Naive B cell (primary cell): ENCODE results near the gene FAM89A. TPM values are rescaled to one million over a fixed set of nuclear protein-coding genes. Genes with fewer than 3 reads are reported as not detected.
A peak's percentile ranks its signal among the peaks of the same experiment; 100 is the strongest.
"Not testable (repeated sequence)": the region's sequence is repeated elsewhere in the genome, so short reads cannot be mapped to it uniquely, and the experiment has no call there.

Experiments used
- ATAC-seq, 2 donors: fragments of 150-1000 bp; cut with Tn5 transposase; 2 replicates each; pipeline ENCODE4 v1.10.0; 2021; ENCODE audit warnings: low read depth in 2 of 2, mild to moderate bottlenecking in 2 of 2, moderate library complexity in 2 of 2
- DNase-seq: peaks from one replicate; pipeline ENCODE4 v3.0.0; 2022
- H3K27ac Mint-ChIP-seq, 6 donors: one replicate each; pipeline ENCODE4 v1.8.0; 2020 to 2022; ENCODE audit warnings: mild to moderate bottlenecking in 6 of 6, mixed read lengths in 6 of 6, moderate library complexity in 5 of 6, inconsistent platforms in 2 of 6
- H3K27me3 Mint-ChIP-seq, 3 donors: one replicate each; pipeline ENCODE4 v1.8.0; 2021 to 2022; ENCODE audit warnings: mixed read lengths in 3 of 3, mild to moderate bottlenecking in 1 of 3
- H3K36me3 Mint-ChIP-seq, 2 donors: one replicate each; pipeline ENCODE4 v1.8.0; 2020 to 2022; ENCODE audit warnings: mixed read lengths in 2 of 2, inconsistent platforms in 1 of 2, mild to moderate bottlenecking in 1 of 2
- H3K4me1 Mint-ChIP-seq, 3 donors: one replicate each; pipeline ENCODE4 v1.8.0; 2020 to 2022; ENCODE audit warnings: mixed read lengths in 3 of 3, inconsistent platforms in 1 of 3, mild to moderate bottlenecking in 1 of 3, moderate library complexity in 1 of 3
- H3K4me3 Mint-ChIP-seq, 8 donors: one replicate each; pipeline ENCODE4 v1.8.0; 2020 to 2022; ENCODE audit warnings: mild to moderate bottlenecking in 8 of 8, mixed read lengths in 8 of 8, moderate library complexity in 8 of 8, inconsistent platforms in 2 of 8
- H3K9me3 Mint-ChIP-seq, 7 donors: one replicate each; pipeline ENCODE4 v1.8.0; 2020 to 2022; ENCODE audit warnings: mixed read lengths in 7 of 7, mild to moderate bottlenecking in 5 of 7, inconsistent platforms in 2 of 7, moderate library complexity in 1 of 7
- polyA plus RNA-seq, 6 donors: library from polyadenylated mRNA; unstranded; fragments of 300-500 nt; fragmentation: Illumina TruSeq; gene quantifications; one replicate each; pipeline ENCODE4 v1.2.3, GENCODE V29; 2021; ENCODE audit warnings: low read depth in 6 of 6

Gene FAM89A
- polyA plus RNA-seq, 6 donors from 2014 or later, result 3.6 to 11.9 (median 7.9) TPM

GRCh38 chr1:231037585-231038517, 2.2 kb downstream of the FAM89A start:
- peak overlapping the region in 5 of 8 donors; percentile 16 to 90 (median 44) for H3K4me3 Mint-ChIP-seq
- no peak for DNase-seq
- H3K27me3 Mint-ChIP-seq, result peaks cover 15 to 24% (median 16%) of the 10 kb centered on the region in 3 donors
- H3K9me3 Mint-ChIP-seq, result no peaks in the 10 kb centered on the region
- H3K36me3 Mint-ChIP-seq, result peaks cover 0 to 6% of the 10 kb centered on the region in 2 donors
- H3K4me1 Mint-ChIP-seq, result peaks cover 18 to 31% (median 28%) of the 10 kb centered on the region in 3 donors
- H3K27ac Mint-ChIP-seq, result no peak overlapping the region
- no peak for ATAC-seq

- DNase-seq, result no peak
- Mint-ChIP-seq H3K27me3 (peaks cover 15 to 24% (median 16%) of the 10 kb centered on the region in 3 donors), H3K4me3 (peak overlapping the region in 2 of 8 donors; percentile 16 to 90), H3K27ac (peak overlapping the region in 1 of 6 donors; percentile 30), H3K9me3 (no peaks in the 10 kb centered on the region), H3K36me3 (peaks cover 0 to 6% of the 10 kb centered on the region in 2 donors), H3K4me1 (peaks cover 17 to 37% (median 30%) of the 10 kb centered on the region in 3 donors)
- no peak for ATAC-seq
Observed at GRCh38 chr1:231036416-231036815, 3.6 kb downstream of the FAM89A start.

GRCh38 chr1:231035799-231036198, 4.3 kb downstream of the FAM89A start:
- no peak overlapping the region for H3K4me3 Mint-ChIP-seq
- no peak overlapping the region for H3K27ac Mint-ChIP-seq
- H3K27me3 Mint-ChIP-seq, result peaks cover 15 to 24% (median 16%) of the 10 kb centered on the region in 3 donors
- H3K4me1 Mint-ChIP-seq, result peaks cover 13 to 33% (median 27%) of the 10 kb centered on the region in 3 donors
- no peaks in the 10 kb centered on the region for H3K9me3 Mint-ChIP-seq
- ATAC-seq, result no peak
- DNase-seq, result no peak
- H3K36me3 Mint-ChIP-seq, result peaks cover 0 to 6% of the 10 kb centered on the region in 2 donors

DNA sequence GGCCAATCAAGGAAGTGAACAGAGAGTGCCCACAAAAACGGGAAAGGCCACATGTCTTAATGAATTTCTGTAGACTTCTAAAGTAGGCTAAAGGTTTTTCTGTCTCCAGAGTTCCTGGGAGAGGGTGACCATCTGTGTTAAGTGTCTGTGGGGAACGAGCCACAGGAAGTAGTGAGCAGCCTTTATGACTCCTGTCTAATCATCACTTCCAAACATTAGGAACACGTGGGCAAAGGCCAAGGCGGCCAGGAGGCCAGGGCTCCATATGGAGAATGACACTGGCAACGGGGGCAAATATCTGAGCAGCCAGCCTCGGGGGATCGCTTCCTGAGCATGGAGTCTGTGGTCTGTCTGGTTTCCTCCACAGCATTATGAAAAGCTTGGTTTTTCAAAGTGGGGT, 7.1 kb downstream of the FAM89A start:
- peaks cover 0 to 6% of the 10 kb centered on the region in 2 donors for H3K36me3 Mint-ChIP-seq
- H3K4me3 Mint-ChIP-seq, result no peak overlapping the region
- DNase-seq (no peak), ATAC-seq (no peak)
- H3K27me3 Mint-ChIP-seq, result peaks cover 15 to 31% (median 21%) of the 10 kb centered on the region in 3 donors
- H3K9me3 Mint-ChIP-seq, result no peaks in the 10 kb centered on the region
- H3K27ac Mint-ChIP-seq, result peak overlapping the region in 1 of 6 donors; percentile 32
- peaks cover 21 to 36% (median 27%) of the 10 kb centered on the region in 3 donors for H3K4me1 Mint-ChIP-seq

DNA sequence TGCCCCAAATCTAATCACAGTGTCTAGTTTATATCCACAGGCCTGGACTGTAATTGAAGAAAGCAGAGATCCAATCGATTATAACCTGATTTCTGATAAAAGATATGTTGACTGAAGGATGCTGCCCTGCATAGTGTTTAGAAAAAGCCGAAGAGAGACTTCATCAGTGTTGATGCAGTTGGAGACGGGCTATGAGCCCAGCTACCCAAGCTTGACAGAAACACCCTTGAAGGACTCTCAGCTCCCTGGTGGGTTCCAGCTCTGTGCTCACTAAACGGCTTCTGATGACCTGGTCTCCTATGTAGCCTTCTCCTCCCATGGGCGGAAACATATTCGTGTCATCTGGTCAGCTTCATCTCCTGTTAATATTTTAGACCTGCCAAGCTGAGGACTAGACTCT, 10.2 kb downstream of the FAM89A start:
- H3K9me3 Mint-ChIP-seq, result no peaks in the 10 kb centered on the region
- no peaks in the 10 kb centered on the region for H3K36me3 Mint-ChIP-seq
- ATAC-seq, result no peak
- peak overlapping the region in 1 of 6 donors; percentile 52 for H3K27ac Mint-ChIP-seq
- H3K4me3 Mint-ChIP-seq, result no peak overlapping the region
- no peak for DNase-seq
- peaks cover 0 to 17% (median 9%) of the 10 kb centered on the region in 3 donors for H3K27me3 Mint-ChIP-seq
- H3K4me1 Mint-ChIP-seq, result peaks cover 14 to 28% (median 19%) of the 10 kb centered on the region in 3 donors

- not testable (repeated sequence) for DNase-seq, ATAC-seq, H3K36me3 Mint-ChIP-seq, H3K27ac Mint-ChIP-seq, H3K4me3 Mint-ChIP-seq, H3K9me3 Mint-ChIP-seq
- peaks cover 0 to 17% (median 9%) of the 10 kb centered on the region in 3 donors for H3K27me3 Mint-ChIP-seq
- H3K4me1 Mint-ChIP-seq, result peaks cover 14 to 28% (median 19%) of the 10 kb centered on the region in 3 donors
Observed at GRCh38 chr1:231029247-231029646, 10.8 kb downstream of the FAM89A start.

DNA sequence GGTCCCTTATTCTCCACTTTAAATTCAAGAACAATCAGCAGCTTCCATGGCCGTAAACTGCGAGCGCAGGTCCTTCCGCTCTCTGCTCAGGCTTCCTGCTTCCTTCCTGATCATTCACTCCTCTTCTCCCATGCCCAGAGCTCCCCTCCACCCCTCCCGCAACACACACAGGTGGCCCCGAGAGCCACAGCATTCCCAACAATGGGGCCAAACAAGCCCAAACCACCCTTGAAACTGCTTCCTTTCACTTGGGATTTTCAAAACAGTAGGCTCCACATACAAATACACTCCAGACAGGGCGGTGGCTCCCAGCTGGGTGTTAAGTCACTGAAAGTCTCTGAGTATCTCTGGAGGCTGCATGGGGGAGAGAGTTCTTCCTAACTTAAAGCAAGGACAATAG, 11.4 kb downstream of the FAM89A start:
- peak overlapping the region in 3 of 6 donors; percentile 64 to 95 (median 94) for H3K27ac Mint-ChIP-seq
- ATAC-seq (no peak), DNase-seq (no peak)
- H3K4me1 Mint-ChIP-seq, result peaks cover 14 to 28% (median 19%) of the 10 kb centered on the region in 3 donors
- peak overlapping the region in 7 of 8 donors; percentile 23 to 81 (median 49) for H3K4me3 Mint-ChIP-seq
- no peaks in the 10 kb centered on the region for H3K36me3 Mint-ChIP-seq
- no peaks in the 10 kb centered on the region for H3K9me3 Mint-ChIP-seq
- H3K27me3 Mint-ChIP-seq, result peaks cover 0 to 17% (median 5%) of the 10 kb centered on the region in 3 donors

- Mint-ChIP-seq H3K4me1 (peaks cover 14 to 28% (median 18%) of the 10 kb centered on the region in 3 donors), H3K9me3 (no peaks in the 10 kb centered on the region), H3K4me3 (no peak overlapping the region), H3K36me3 (no peaks in the 10 kb centered on the region), H3K27me3 (peaks cover 0 to 17% (median 5%) of the 10 kb centered on the region in 3 donors), H3K27ac (no peak overlapping the region)
- DNase-seq (no peak), ATAC-seq (no peak)
Observed at GRCh38 chr1:231027971-231028370, 12.1 kb downstream of the FAM89A start.

- Mint-ChIP-seq H3K4me1 (peaks cover 12 to 25% (median 14%) of the 10 kb centered on the region in 3 donors), H3K27ac (peak overlapping the region in 2 of 6 donors; percentile 9 to 82), H3K36me3 (no peaks in the 10 kb centered on the region), H3K4me3 (no peak overlapping the region), H3K27me3 (peaks cover 0 to 17% (median 5%) of the 10 kb centered on the region in 3 donors), H3K9me3 (no peaks in the 10 kb centered on the region)
- ATAC-seq (no peak), DNase-seq (no peak)
Observed at GRCh38 chr1:231027136-231027925, 12.7 kb downstream of the FAM89A start.

DNA sequence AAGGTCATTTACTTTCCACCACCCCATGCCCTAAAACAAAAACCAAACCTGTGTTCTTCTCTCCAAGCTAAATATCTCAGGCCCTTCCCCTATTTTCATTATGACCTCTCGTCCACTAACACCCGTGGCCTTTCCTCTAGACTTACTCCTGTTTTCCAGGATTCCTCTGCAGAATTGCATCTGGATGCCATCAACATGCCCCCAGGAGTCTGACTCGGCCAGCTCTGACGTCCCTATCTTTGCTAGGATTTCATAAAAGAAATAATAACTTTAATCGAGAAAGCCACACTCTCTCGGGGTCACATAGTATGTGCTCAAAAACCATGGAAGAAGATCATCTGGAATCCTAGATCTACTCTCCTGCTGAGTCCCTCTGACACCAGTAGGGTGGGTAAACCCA, 13.5 kb downstream of the FAM89A start:
- peak overlapping the region in 1 of 6 donors; percentile 12 for H3K27ac Mint-ChIP-seq
- H3K9me3 Mint-ChIP-seq, result no peaks in the 10 kb centered on the region
- DNase-seq, result no peak
- H3K36me3 Mint-ChIP-seq, result peaks cover 0 to 5% of the 10 kb centered on the region in 2 donors
- H3K27me3 Mint-ChIP-seq, result peaks cover 0 to 17% (median 5%) of the 10 kb centered on the region in 3 donors
- peaks cover 10 to 25% (median 14%) of the 10 kb centered on the region in 3 donors for H3K4me1 Mint-ChIP-seq
- ATAC-seq, result no peak
- H3K4me3 Mint-ChIP-seq, result no peak overlapping the region

DNA sequence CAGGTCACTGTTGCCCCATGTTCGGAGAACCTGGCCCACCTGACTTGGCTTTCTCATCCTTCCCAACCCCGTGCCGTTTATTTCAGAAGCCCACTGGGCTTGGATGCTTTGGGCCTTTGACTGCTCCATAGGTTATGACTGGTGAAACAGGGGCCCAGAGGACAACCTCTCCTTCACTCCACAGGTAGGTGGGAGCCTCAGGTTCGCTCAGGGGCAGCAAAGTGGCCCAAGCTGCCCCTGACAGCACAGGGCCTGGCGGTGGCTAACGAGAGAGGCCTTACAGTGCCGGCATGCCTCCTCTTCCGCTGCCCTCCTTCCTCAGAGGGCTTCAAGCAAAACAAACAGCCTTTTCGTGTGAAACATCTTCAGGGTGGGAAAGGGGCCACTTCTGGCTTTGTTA, 16.9 kb downstream of the FAM89A start:
- DNase-seq, result no peak
- ATAC-seq, result no peak
- Mint-ChIP-seq H3K27ac (no peak overlapping the region), H3K36me3 (peaks cover 0 to 10% of the 10 kb centered on the region in 2 donors), H3K27me3 (peaks cover 0 to 11% (median 0%) of the 10 kb centered on the region in 3 donors), H3K9me3 (no peaks in the 10 kb centered on the region), H3K4me3 (no peak overlapping the region), H3K4me1 (peaks cover 4 to 18% (median 8%) of the 10 kb centered on the region in 3 donors)

DNA sequence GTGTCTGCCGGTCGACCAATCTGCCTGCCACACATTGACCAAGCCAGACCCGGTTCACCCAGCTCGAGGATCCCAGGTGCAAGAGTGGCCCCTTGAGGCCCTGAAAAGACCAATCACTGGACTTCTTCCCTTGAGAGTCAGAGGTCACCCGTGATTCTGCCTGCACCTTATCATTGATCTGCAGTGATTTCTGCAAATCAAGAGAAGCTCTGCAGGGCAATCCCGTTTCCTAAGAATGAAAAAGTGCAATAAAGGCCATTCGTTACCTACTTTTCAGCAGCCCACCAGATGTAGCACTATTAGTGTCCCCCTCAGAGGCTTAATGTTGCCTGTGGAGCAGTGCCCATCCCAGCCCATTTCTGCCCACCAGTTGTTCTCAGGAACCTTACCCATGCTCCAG, 17.5 kb downstream of the FAM89A start:
- H3K9me3 Mint-ChIP-seq, H3K27me3 Mint-ChIP-seq, DNase-seq, H3K27ac Mint-ChIP-seq, H3K4me3 Mint-ChIP-seq, ATAC-seq: not testable (repeated sequence)
- Mint-ChIP-seq H3K36me3 (peaks cover 0 to 10% of the 10 kb centered on the region in 2 donors), H3K4me1 (peaks cover under 1 to 14% (median 2%) of the 10 kb centered on the region in 3 donors)

DNA sequence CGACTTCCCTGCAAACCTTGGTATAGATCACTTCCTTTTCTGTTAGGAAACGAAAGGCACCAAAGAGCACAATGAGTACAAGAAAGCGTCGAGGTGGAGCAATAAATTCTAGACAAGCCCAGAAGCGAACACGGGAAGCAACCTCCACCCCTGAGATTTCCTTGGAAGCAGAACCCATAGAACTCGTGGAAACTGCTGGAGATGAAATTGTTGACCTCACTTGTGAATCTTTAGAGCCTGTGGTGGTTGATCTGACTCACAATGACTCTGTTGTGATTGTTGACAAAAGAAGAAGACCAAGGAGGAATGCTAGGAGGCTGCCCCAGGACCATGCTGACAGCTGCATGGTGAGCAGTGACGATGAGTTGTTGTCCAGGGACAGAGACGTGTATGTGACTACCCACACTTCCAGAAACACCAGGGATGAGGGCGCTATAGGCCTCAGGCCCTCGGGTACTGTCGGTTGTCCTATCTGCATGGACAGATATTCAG, 18.5 kb downstream of the FAM89A start:
- Mint-ChIP-seq H3K4me3 (no peak overlapping the region), H3K9me3 (no peaks in the 10 kb centered on the region), H3K4me1 (peaks cover 0 to 9% (median 0%) of the 10 kb centered on the region in 3 donors), H3K27ac (peak overlapping the region in 1 of 6 donors; percentile 15), H3K36me3 (peaks cover 0 to 10% of the 10 kb centered on the region in 2 donors), H3K27me3 (no peaks in the 10 kb centered on the region)
- DNase-seq, result no peak
- ATAC-seq, result no peak
